Bronchial epithelial cell (primary cell): Measurements from ENCODE around the gene WNT7B. TPM values are rescaled to one million over a fixed set of nuclear protein-coding genes. Genes with fewer than 3 reads are reported as not detected.

ENCODE experiments used
- DNase-seq: peaks from one replicate; pipeline ENCODE4 v3.0.0-alpha.2; 2010; ENCODE audit warnings: low read depth
- FAIRE-seq: peaks from 2 replicates; lab custom pipeline; 2011; peaks lifted over from hg19 to GRCh38; lab: Jason Lieb, UNC
- H3K27me3 ChIP-seq: 2 replicates; pipeline ENCODE4 v1.5.1; 2011; ENCODE audit warnings: low read length; ENCODE audit not compliant: control insufficient read depth, insufficient read depth
- H3K36me3 ChIP-seq: 2 replicates; pipeline ENCODE4 v1.5.1; 2011; ENCODE audit warnings: low read length; ENCODE audit not compliant: control insufficient read depth, insufficient read depth
- H3K4me3 ChIP-seq: 2 replicates; pipeline ENCODE4 v1.5.1; 2011; ENCODE audit warnings: mild to moderate bottlenecking, low read depth, low read length, control low read depth
- total RNA-seq: library from RNA; depleted of rRNA; stranded (reverse); fragments of >200 nt; gene quantifications from 2 replicates; pipeline ENCODE4 v1.2.1, GENCODE V29; 2014
- TF ChIP-seq, protein P1 (sequence below): IDR thresholded peaks from 2 replicates; pipeline ENCODE4 v1.5.1; 2011; ENCODE audit warnings: mild to moderate bottlenecking, moderate library complexity, low read length, control low read depth, inconsistent platforms; ENCODE audit not compliant: insufficient read depth, severe bottlenecking

Gene WNT7B
- total RNA-seq, 1 donor from 2014 or later: 18.2 TPM

DNA sequence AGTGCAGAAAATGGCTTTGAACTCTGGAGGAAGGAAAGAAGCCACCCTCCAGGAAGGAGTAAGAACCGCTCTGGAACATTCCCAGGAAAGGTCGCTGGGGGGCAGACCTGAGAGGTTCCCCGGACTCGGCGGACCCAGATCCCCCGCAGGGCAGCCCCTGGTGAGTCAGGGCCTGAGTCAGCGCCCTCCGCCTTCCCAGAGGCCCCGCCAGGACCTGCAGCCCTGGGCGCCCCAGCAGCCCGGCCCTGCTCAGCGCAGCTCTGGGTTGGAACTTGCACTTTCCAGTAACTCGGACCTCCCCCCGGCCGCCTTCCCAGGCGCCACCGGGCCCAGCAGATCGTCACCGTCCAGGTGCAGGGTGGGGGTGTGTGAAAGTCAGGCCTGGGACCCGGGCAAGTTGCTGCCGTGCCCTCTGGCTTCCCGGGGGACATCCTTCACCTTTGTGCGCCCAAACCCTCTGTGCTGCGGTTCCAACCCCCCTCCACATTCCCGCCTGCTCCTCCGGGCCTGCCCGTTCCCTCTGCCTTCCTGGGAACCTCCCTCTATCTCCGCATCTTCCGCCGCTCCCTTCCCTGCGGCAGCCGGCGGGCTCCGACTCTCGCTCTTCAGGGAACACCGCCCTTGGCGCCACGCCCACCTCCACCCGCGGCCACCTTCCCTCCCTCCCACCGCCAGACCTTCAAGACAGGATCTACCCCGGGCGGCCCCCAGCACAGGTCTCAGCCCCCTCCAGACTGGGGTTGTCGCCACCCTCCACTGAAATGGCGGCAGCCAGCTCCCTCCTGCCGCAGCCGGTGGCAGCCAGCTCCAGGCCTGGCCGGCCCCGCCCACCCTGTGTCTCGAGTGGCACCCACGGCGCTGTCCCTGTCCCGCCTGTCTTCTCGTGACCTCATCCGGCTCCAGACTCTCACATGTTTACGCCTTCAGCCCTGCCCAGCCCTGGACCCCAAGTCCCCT is 36.8 kb upstream of the WNT7B start:
- H3K36me3 ChIP-seq: no peaks in the 10 kb centered on the region
- no peaks in the 10 kb centered on the region for H3K27me3 ChIP-seq
- TF ChIP-seq, protein P1, sequence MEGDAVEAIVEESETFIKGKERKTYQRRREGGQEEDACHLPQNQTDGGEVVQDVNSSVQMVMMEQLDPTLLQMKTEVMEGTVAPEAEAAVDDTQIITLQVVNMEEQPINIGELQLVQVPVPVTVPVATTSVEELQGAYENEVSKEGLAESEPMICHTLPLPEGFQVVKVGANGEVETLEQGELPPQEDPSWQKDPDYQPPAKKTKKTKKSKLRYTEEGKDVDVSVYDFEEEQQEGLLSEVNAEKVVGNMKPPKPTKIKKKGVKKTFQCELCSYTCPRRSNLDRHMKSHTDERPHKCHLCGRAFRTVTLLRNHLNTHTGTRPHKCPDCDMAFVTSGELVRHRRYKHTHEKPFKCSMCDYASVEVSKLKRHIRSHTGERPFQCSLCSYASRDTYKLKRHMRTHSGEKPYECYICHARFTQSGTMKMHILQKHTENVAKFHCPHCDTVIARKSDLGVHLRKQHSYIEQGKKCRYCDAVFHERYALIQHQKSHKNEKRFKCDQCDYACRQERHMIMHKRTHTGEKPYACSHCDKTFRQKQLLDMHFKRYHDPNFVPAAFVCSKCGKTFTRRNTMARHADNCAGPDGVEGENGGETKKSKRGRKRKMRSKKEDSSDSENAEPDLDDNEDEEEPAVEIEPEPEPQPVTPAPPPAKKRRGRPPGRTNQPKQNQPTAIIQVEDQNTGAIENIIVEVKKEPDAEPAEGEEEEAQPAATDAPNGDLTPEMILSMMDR: peak; percentile 92
- FAIRE-seq (no peak), DNase-seq (peak; percentile 93)
- peak overlapping the region; percentile 56 for H3K4me3 ChIP-seq

DNA sequence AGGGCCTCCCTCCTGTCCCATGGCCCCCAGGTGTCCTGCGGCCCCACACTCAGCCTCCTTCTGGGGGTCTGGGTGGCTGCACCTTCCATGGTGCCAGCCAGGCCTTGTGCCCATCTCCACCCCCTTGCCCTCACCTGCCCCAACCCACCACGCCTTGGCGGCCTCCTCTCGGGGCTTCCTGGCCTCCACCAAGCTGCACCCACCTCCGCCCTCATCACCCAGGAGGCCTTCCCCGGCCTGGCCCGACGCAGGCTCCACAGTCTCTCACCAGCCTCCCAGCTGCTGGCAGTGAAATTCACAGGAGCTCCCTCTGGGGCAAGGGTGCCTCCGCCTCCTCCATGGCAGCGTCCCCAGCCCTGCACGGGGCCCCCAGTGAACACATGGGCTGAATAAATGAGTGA is 35.9 kb upstream of the WNT7B start:
- FAIRE-seq (no peak), DNase-seq (no peak)
- no peaks in the 10 kb centered on the region for H3K27me3 ChIP-seq
- no peaks in the 10 kb centered on the region for H3K36me3 ChIP-seq
- H3K4me3 ChIP-seq: no peak overlapping the region
- TF ChIP-seq, protein P1: no peak

- Histone ChIP-seq H3K27me3 (no peaks in the 10 kb centered on the region), H3K36me3 (no peaks in the 10 kb centered on the region), H3K4me3 (no peak overlapping the region)
- FAIRE-seq (no peak), DNase-seq (no peak)
- TF ChIP-seq, protein P1: no peak
Measured at GRCh38 chr22:46012182-46012880, 35.4 kb upstream of the WNT7B start.

DNA sequence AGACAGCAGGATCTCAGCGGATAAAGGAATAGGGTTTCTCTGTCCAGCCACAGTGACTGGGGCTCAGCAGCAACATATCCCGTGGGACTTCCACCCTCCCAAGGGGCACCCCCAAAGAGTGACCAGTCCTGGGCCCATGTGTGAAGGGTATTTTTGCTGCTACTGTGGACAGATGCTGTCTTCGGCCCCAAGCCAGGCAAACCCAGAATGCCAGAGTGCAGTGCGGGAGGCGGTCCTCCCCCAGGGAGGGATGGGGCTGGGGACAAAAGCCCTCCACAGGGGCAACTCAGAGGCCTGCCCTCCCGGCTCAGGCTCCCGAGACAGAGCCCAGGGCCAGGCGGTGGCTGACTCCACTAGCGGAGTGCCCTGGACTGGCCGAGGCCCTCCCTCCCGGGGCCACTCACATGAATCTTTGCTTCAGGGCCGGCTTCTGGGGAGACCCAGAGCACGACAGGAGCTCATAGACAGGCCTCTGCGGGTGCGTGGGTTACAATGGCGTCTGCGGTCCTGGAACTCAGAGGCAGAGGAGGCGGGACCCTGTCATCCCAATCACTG is 34.7 kb upstream of the WNT7B start:
- FAIRE-seq (no peak), DNase-seq (no peak)
- Histone ChIP-seq H3K27me3 (no peaks in the 10 kb centered on the region), H3K4me3 (no peak overlapping the region), H3K36me3 (no peaks in the 10 kb centered on the region)
- TF ChIP-seq, protein P1: no peak

GRCh38 chr22:46010951-46011626 is 34.1 kb upstream of the WNT7B start:
- DNase-seq: no peak
- Histone ChIP-seq H3K36me3 (no peaks in the 10 kb centered on the region), H3K27me3 (no peaks in the 10 kb centered on the region), H3K4me3 (no peak overlapping the region)
- no peak for FAIRE-seq
- TF ChIP-seq, protein P1: no peak
